ENCODE results near the gene ESRRG.

The ESRRG gene

DNA sequence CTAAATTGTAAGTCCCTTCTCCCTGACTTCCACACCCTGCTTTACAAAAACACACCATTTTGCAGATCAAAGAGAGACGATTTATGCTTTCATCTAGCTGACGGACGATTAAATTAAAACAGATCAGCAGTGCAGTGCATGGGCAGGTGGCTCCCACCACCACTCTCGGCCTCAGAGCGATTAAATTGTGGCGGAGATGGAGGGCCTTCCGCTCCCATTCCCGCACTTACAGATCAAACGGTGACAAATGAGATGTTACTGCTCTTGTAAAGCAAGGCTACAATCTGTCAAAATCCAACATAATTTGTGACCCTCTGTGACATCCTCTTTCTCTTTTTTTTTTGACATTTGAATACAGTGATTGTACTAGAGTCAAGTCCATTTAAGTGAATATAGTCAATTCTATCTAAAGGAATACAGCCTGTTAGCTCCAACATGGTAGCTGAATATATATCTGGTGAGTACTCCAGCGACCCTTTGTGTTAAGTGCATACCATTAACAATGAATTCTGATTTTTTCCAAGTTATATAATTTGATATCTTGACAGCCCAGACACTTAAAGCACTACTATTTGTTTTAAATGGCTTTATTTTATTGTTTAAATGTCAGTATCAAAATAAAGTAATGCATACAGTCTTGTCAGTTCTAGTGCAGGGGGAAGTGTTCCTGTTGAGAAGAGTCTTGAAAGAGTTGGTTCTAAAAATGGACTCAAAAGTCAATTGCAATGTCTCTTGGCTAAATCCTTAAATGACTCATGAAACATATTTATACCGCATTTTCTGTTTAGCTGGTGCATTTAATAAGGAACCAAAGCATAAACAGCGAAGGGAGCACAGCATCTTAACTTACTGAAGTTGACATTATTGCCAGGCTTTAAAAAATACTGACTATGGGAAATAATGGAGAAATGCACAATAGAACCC is 109.0 kb downstream of the ESRRG start:
- Histone ChIP-seq H3K27me3 (replicated peaks in 2 of 5; ENCODE audit: control insufficient read depth in 4 of 5, insufficient read depth in 5 of 5, low read length in 4 of 5) (no peaks in the 10 kb centered on the region), H3K36me3 (ENCODE audit: control insufficient read depth in 4 of 4, insufficient read depth in 4 of 4, low read length in 3 of 4) (no peaks in the 10 kb centered on the region), H3K4me1 (ENCODE audit: control extremely low read depth in 1 of 4, control insufficient read depth in 4 of 4, insufficient read depth in 4 of 4, low read length in 3 of 4) (peaks cover 0 to 6% (median 0%) of the 10 kb centered on the region in 4 experiments), H3K4me3 (ENCODE audit: control insufficient read depth in 1 of 7, extremely low read depth in 1 of 7, insufficient read depth in 4 of 7, low read depth in 2 of 7, low read length in 6 of 7) (no peak overlapping the region), H3K27ac (ENCODE audit: insufficient read depth in 1 of 2, low read depth in 1 of 2, low read length in 2 of 2, poor library complexity in 1 of 2, severe bottlenecking in 2 of 2) (no peak overlapping the region), H3K9me3 (ENCODE audit: control extremely low read depth in 1 of 5, control insufficient read depth in 4 of 5, insufficient read depth in 2 of 5, low read depth in 1 of 5, low read length in 4 of 5) (no peaks in the 10 kb centered on the region)
- ChIA-PET CTCF (no interaction called here), POLR2A (no interaction called here)
- no peak for DNase-seq
- WGBS (ENCODE audit: insufficient coverage), result 98% methylated on average over 10 of the region's 12 CpGs

DNA sequence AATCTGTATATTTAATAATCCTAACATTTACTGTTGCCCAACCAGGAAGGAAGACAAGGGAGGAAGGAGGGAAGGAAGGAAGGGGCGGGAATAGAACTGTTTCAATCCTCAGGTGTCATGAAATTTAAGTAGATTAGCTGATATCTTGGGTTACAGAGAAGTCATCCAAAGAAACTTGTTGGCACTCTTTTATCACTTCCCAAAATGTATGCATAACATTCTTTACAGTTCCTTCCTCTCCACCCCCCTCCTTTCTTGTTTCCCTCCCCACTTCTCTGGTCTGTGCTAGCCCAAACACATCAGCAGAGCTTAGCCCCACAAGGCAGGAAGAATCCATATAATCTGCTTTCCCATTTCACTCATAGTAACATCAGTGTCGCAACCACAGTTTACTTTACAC is 110.9 kb downstream of the ESRRG start:
- H3K36me3 ChIP-seq (ENCODE audit: control insufficient read depth in 4 of 4, insufficient read depth in 4 of 4, low read length in 3 of 4), result no peaks in the 10 kb centered on the region
- CTCF ChIA-PET, result no interaction called here
- peaks cover 0 to 9% (median 3%) of the 10 kb centered on the region in 4 experiments for H3K4me1 ChIP-seq (ENCODE audit: control extremely low read depth in 1 of 4, control insufficient read depth in 4 of 4, insufficient read depth in 4 of 4, low read length in 3 of 4)
- POLR2A ChIA-PET, result no interaction called here
- 90% methylated on average over 1 of the region's 2 CpGs for WGBS (ENCODE audit: insufficient coverage)
- no peak overlapping the region for H3K27ac ChIP-seq (ENCODE audit: insufficient read depth in 1 of 2, low read depth in 1 of 2, low read length in 2 of 2, poor library complexity in 1 of 2, severe bottlenecking in 2 of 2)
- no peak overlapping the region for H3K4me3 ChIP-seq (ENCODE audit: control insufficient read depth in 1 of 7, extremely low read depth in 1 of 7, insufficient read depth in 4 of 7, low read depth in 2 of 7, low read length in 6 of 7)
- no peaks in the 10 kb centered on the region for H3K9me3 ChIP-seq (ENCODE audit: control extremely low read depth in 1 of 5, control insufficient read depth in 4 of 5, insufficient read depth in 2 of 5, low read depth in 1 of 5, low read length in 4 of 5)
- DNase-seq, result no peak
- no peaks in the 10 kb centered on the region for H3K27me3 ChIP-seq (replicated peaks in 2 of 5; ENCODE audit: control insufficient read depth in 4 of 5, insufficient read depth in 5 of 5, low read length in 4 of 5)

- H3K9me3 ChIP-seq (ENCODE audit: control extremely low read depth in 1 of 5, control insufficient read depth in 4 of 5, insufficient read depth in 2 of 5, low read depth in 1 of 5, low read length in 4 of 5), result no peaks in the 10 kb centered on the region
- H3K4me1 ChIP-seq (ENCODE audit: control extremely low read depth in 1 of 4, control insufficient read depth in 4 of 4, insufficient read depth in 4 of 4, low read length in 3 of 4), result peaks cover 0 to 10% (median 8%) of the 10 kb centered on the region in 4 experiments
- no peak overlapping the region for H3K27ac ChIP-seq (ENCODE audit: insufficient read depth in 1 of 2, low read depth in 1 of 2, low read length in 2 of 2, poor library complexity in 1 of 2, severe bottlenecking in 2 of 2)
- H3K27me3 ChIP-seq (replicated peaks in 2 of 5; ENCODE audit: control insufficient read depth in 4 of 5, insufficient read depth in 5 of 5, low read length in 4 of 5), result no peaks in the 10 kb centered on the region
- CTCF ChIA-PET, result no interaction called here
- H3K36me3 ChIP-seq (ENCODE audit: control insufficient read depth in 4 of 4, insufficient read depth in 4 of 4, low read length in 3 of 4), result no peaks in the 10 kb centered on the region
- POLR2A ChIA-PET, result no interaction called here
- H3K4me3 ChIP-seq (ENCODE audit: control insufficient read depth in 1 of 7, extremely low read depth in 1 of 7, insufficient read depth in 4 of 7, low read depth in 2 of 7, low read length in 6 of 7), result no peak overlapping the region
- no CpG with 5 or more reads among the region's 5 CpGs for WGBS (ENCODE audit: insufficient coverage)
- DNase-seq, result peak in 2 of 3 donors; percentile 13 to 41
Observed at GRCh38 chr1:216607067-216607697, 116.0 kb downstream of the ESRRG start.

DNA sequence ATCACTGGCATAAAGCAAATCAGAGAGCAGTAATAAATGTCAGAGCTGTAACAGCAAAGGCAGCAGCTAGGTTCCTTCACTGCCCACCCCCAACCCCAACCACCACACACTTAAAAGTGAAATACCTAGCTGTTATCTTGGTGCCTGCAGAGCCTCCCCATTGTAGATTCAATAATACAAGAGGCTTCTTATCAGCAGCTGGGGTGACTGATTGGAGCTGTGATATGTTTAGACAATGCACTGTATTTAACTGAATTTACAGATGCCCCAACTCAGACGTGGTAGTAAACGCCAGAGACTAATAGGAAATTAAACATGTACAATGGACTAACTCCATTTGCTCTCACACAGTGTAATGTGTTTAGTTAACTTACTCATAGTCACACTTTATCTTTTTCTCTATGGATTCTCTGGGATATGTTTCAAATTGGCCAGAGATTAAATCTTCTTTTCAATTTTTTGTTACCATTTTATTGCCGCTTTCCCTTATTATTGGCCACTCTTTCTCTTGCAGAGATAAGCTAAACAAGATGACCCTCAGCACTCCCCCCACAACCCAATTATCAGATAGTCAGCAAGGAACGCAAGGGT is 117.1 kb downstream of the ESRRG start:
- no peak overlapping the region for H3K4me3 ChIP-seq (ENCODE audit: control insufficient read depth in 1 of 7, extremely low read depth in 1 of 7, insufficient read depth in 4 of 7, low read depth in 2 of 7, low read length in 6 of 7)
- ChIA-PET POLR2A (no interaction called here), CTCF (no interaction called here)
- no peaks in the 10 kb centered on the region for H3K9me3 ChIP-seq (ENCODE audit: control extremely low read depth in 1 of 5, control insufficient read depth in 4 of 5, insufficient read depth in 2 of 5, low read depth in 1 of 5, low read length in 4 of 5)
- H3K27ac ChIP-seq (ENCODE audit: insufficient read depth in 1 of 2, low read depth in 1 of 2, low read length in 2 of 2, poor library complexity in 1 of 2, severe bottlenecking in 2 of 2), result no peak overlapping the region
- DNase-seq, result peak in 2 of 3 donors; percentile 6 to 30
- WGBS (ENCODE audit: insufficient coverage), result no CpG with 5 or more reads among the region's 4 CpGs
- peaks cover 0 to 14% (median 11%) of the 10 kb centered on the region in 4 experiments for H3K4me1 ChIP-seq (ENCODE audit: control extremely low read depth in 1 of 4, control insufficient read depth in 4 of 4, insufficient read depth in 4 of 4, low read length in 3 of 4)
- peaks cover 0 to 9% (median 0%) of the 10 kb centered on the region in 5 experiments for H3K27me3 ChIP-seq (replicated peaks in 2 of 5; ENCODE audit: control insufficient read depth in 4 of 5, insufficient read depth in 5 of 5, low read length in 4 of 5)
- no peaks in the 10 kb centered on the region for H3K36me3 ChIP-seq (ENCODE audit: control insufficient read depth in 4 of 4, insufficient read depth in 4 of 4, low read length in 3 of 4)

GRCh38 chr1:216604771-216605170 is 118.5 kb downstream of the ESRRG start:
- Histone ChIP-seq H3K9me3 (ENCODE audit: control extremely low read depth in 1 of 5, control insufficient read depth in 4 of 5, insufficient read depth in 2 of 5, low read depth in 1 of 5, low read length in 4 of 5) (no peaks in the 10 kb centered on the region), H3K36me3 (ENCODE audit: control insufficient read depth in 4 of 4, insufficient read depth in 4 of 4, low read length in 3 of 4) (no peaks in the 10 kb centered on the region), H3K27me3 (replicated peaks in 2 of 5; ENCODE audit: control insufficient read depth in 4 of 5, insufficient read depth in 5 of 5, low read length in 4 of 5) (peaks cover 0 to 9% (median 0%) of the 10 kb centered on the region in 5 experiments), H3K4me1 (ENCODE audit: control extremely low read depth in 1 of 4, control insufficient read depth in 4 of 4, insufficient read depth in 4 of 4, low read length in 3 of 4) (peaks cover 0 to 21% (median 15%) of the 10 kb centered on the region in 4 experiments), H3K4me3 (ENCODE audit: control insufficient read depth in 1 of 7, extremely low read depth in 1 of 7, insufficient read depth in 4 of 7, low read depth in 2 of 7, low read length in 6 of 7) (no peak overlapping the region), H3K27ac (ENCODE audit: insufficient read depth in 1 of 2, low read depth in 1 of 2, low read length in 2 of 2, poor library complexity in 1 of 2, severe bottlenecking in 2 of 2) (no peak overlapping the region)
- DNase-seq, result no peak
- WGBS (ENCODE audit: insufficient coverage), result 100% methylated on average over 1 of the region's 1 CpG
- POLR2A ChIA-PET, result no interaction called here
- CTCF ChIA-PET, result no interaction called here

- Histone ChIP-seq H3K4me1 (ENCODE audit: control extremely low read depth in 1 of 4, control insufficient read depth in 4 of 4, insufficient read depth in 4 of 4, low read length in 3 of 4) (peaks cover 0 to 11% (median 7%) of the 10 kb centered on the region in 4 experiments), H3K27ac (ENCODE audit: insufficient read depth in 1 of 2, low read depth in 1 of 2, low read length in 2 of 2, poor library complexity in 1 of 2, severe bottlenecking in 2 of 2) (no peak overlapping the region), H3K4me3 (ENCODE audit: control insufficient read depth in 1 of 7, extremely low read depth in 1 of 7, insufficient read depth in 4 of 7, low read depth in 2 of 7, low read length in 6 of 7) (peak overlapping the region; percentile 45 to 77 (median 72)), H3K27me3 (replicated peaks in 2 of 5; ENCODE audit: control insufficient read depth in 4 of 5, insufficient read depth in 5 of 5, low read length in 4 of 5) (peaks cover 0 to 9% (median 0%) of the 10 kb centered on the region in 5 experiments), H3K36me3 (ENCODE audit: control insufficient read depth in 4 of 4, insufficient read depth in 4 of 4, low read length in 3 of 4) (no peaks in the 10 kb centered on the region), H3K9me3 (ENCODE audit: control extremely low read depth in 1 of 5, control insufficient read depth in 4 of 5, insufficient read depth in 2 of 5, low read depth in 1 of 5, low read length in 4 of 5) (no peaks in the 10 kb centered on the region)
- CTCF ChIA-PET, result interaction anchor here (1.5 kb wide), 1 partner anchor 9 kb away, joined by 3 read pairs; no protein-coding TSS in a partner anchor
- WGBS (ENCODE audit: insufficient coverage), result under 1% methylated on average over 57 of the region's 58 CpGs
- peak; percentile 33 to 76 (median 59) for DNase-seq
- POLR2A ChIA-PET, result no interaction called here
Observed at GRCh38 chr1:216600730-216601609, 122.3 kb downstream of the ESRRG start.
